CD4-positive, alpha-beta memory T cell (primary cell): ENCODE data around the gene SULF2. TPM values are rescaled to one million over a fixed set of nuclear protein-coding genes. Genes with fewer than 3 reads are reported as not detected.

ENCODE experiments used
- CTCF ChIA-PET: fragments of 350-600 bp; sonication (Branson Sonifier 250); formaldehyde crosslinking; loops from one replicate; lab custom pipeline; 2021; ENCODE audit warnings: inconsistent platforms; ENCODE audit not compliant: partially characterized antibody; lab: Charles Lee
- POLR2A ChIA-PET: fragments of 350-600 bp; sonication (Branson Sonifier 250); formaldehyde crosslinking; loops from one replicate; lab custom pipeline; 2021; ENCODE audit not compliant: partially characterized antibody; lab: Charles Lee
- DNase-seq, 5 donors: peaks; one replicate each; pipeline versions ENCODE4 v3.0.0 to v3.0.0-alpha.2; 2020 to 2022; ENCODE audit warnings: mixed read lengths in 1 of 5
- H3K27ac ChIP-seq: one replicate; pipeline ENCODE4 v1.7.0; 2013; ENCODE audit warnings: low read depth, low read length
- H3K27me3 ChIP-seq: 2 replicates; pipeline ENCODE4 v1.7.0; 2013; ENCODE audit warnings: mild to moderate bottlenecking, low read length, moderate library complexity; ENCODE audit not compliant: insufficient read depth
- H3K36me3 ChIP-seq: 2 replicates; pipeline ENCODE4 v1.7.0; 2013; ENCODE audit warnings: mild to moderate bottlenecking, low read length, moderate library complexity; ENCODE audit not compliant: insufficient read depth
- H3K4me1 ChIP-seq: 2 replicates; pipeline ENCODE4 v1.7.0; 2013; ENCODE audit warnings: mild to moderate bottlenecking, low read length, moderate library complexity; ENCODE audit not compliant: insufficient read depth
- H3K4me3 ChIP-seq, 2 donors: one replicate each; pipeline ENCODE4 v1.7.0; 2013; ENCODE audit warnings: low read length in 2 of 2, mild to moderate bottlenecking in 1 of 2
- H3K9me3 ChIP-seq, 2 donors: one replicate each; pipeline ENCODE4 v1.7.0; 2013; ENCODE audit warnings: low read length in 2 of 2, control low read depth in 1 of 2; ENCODE audit not compliant: control insufficient read depth in 1 of 2
- H3K27ac Mint-ChIP-seq, 7 donors: one replicate each; pipeline ENCODE4 v1.8.0; 2020 to 2021; ENCODE audit warnings: mixed read lengths in 7 of 7, mild to moderate bottlenecking in 6 of 7, inconsistent platforms in 3 of 7, moderate library complexity in 3 of 7
- H3K27me3 Mint-ChIP-seq, 2 donors: one replicate each; pipeline ENCODE4 v1.8.0; 2020 to 2021; ENCODE audit warnings: mixed read lengths in 2 of 2
- H3K36me3 Mint-ChIP-seq, 2 donors: one replicate each; pipeline ENCODE4 v1.8.0; 2020 to 2021; ENCODE audit warnings: mixed read lengths in 2 of 2, inconsistent platforms in 1 of 2, mild to moderate bottlenecking in 1 of 2
- H3K4me1 Mint-ChIP-seq, 4 donors: one replicate each; pipeline ENCODE4 v1.8.0; 2020 to 2021; ENCODE audit warnings: mixed read lengths in 4 of 4, mild to moderate bottlenecking in 1 of 4
- H3K4me3 Mint-ChIP-seq, 8 donors: one replicate each; pipeline ENCODE4 v1.8.0; 2020 to 2021; ENCODE audit warnings: mixed read lengths in 8 of 8, mild to moderate bottlenecking in 7 of 8, moderate library complexity in 6 of 8, inconsistent platforms in 3 of 8
- H3K9me3 Mint-ChIP-seq, 8 donors: one replicate each; pipeline ENCODE4 v1.8.0; 2020 to 2021; ENCODE audit warnings: mixed read lengths in 8 of 8, mild to moderate bottlenecking in 5 of 8, inconsistent platforms in 3 of 8, moderate library complexity in 1 of 8
- intact Hi-C: fragments of 100-400 bp; cut with micrococcal nuclease; formaldehyde crosslinking; loops from one replicate; pipeline ENCODE4 v1.15.1; 2023
- polyA plus RNA-seq, 2 donors: library from polyadenylated mRNA; unstranded; fragments of 300-500 nt; fragmentation: Illumina TruSeq; gene quantifications; one replicate each; pipeline ENCODE4 v1.2.3, GENCODE V29; 2021
- total RNA-seq, 2 experiments: library from RNA; stranded (reverse); gene quantifications; one replicate each; pipeline ENCODE4 v1.2.3, GENCODE V29; 2021

SULF2 gene
- total and polyA plus RNA-seq, 4 experiments from 2014 or later = 0.16 to 1.3 (median 0.55) TPM

DNA sequence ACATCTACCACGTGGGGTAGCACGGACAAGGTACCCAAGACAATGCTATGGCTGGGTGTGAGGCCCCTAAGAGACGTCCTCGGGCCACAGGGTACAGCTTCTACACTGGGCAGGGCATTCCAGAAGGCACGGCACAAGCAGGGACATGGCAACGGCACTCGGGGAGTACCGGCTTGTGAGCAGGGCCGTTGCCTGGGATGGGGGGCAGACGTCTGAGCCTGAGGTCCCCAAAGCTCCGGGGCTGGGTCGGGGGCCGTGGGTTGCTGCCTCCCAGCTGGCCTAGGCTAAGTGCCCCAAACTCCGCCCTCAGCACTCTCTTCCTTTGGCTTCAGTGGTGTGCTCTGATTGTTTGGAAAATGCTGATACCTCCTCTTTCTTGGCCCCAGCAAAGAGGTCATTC lies 110.6 kb downstream of the SULF2 start:
- Histone ChIP-seq H3K9me3 (no peaks in the 10 kb centered on the region), H3K4me3 (no peak overlapping the region), H3K4me1 (no peaks in the 10 kb centered on the region), H3K36me3 (no peaks in the 10 kb centered on the region), H3K27ac (no peak overlapping the region), H3K27me3 (no peaks in the 10 kb centered on the region)
- Mint-ChIP-seq H3K4me1 (peaks cover 0 to 2% (median 0%) of the 10 kb centered on the region in 4 donors), H3K4me3 (no peak overlapping the region), H3K36me3 (no peaks in the 10 kb centered on the region), H3K9me3 (peaks cover 0 to 5% (median 0%) of the 10 kb centered on the region in 8 donors), H3K27ac (no peak overlapping the region), H3K27me3 (no peaks in the 10 kb centered on the region)
- CTCF ChIA-PET = interaction anchor here (1.2 to 7.3 kb wide), 4 partner anchors 10 to 947 kb away, joined by 3 to 78 read pairs (median 4); no protein-coding TSS in a partner anchor
- POLR2A ChIA-PET = no interaction called here
- DNase-seq = no peak
- intact Hi-C loops = no loop called here

DNA sequence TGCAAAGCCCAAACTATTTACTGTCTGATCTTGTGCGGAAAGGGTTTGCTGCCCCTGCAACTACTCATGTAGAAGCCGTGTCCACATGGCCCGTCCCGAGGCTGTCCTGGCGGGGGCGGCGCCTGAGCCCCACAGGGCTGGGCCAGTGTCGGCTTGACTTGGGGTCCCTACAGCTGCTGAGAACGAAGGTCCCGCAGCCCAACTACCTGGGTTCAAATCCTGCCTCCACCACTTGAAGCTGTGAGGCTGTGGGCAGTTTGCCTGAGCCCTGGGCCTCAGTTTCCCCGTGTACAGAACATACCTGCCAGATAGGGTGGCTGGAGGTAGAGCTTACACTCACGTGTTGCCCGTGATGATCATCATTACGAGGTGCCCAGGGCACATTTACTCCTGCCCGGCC lies 111.1 kb downstream of the SULF2 start:
- ChIA-PET POLR2A (no interaction called here), CTCF (interaction anchor here (1.2 to 7.3 kb wide), 3 partner anchors 10 to 948 kb away, joined by 4 to 78 read pairs (median 5); no protein-coding TSS in a partner anchor)
- H3K9me3 ChIP-seq = no peaks in the 10 kb centered on the region
- H3K27me3 Mint-ChIP-seq = no peaks in the 10 kb centered on the region
- H3K36me3 Mint-ChIP-seq = no peaks in the 10 kb centered on the region
- peaks cover 0 to 3% (median 0%) of the 10 kb centered on the region in 8 donors for H3K9me3 Mint-ChIP-seq
- H3K4me1 Mint-ChIP-seq = peaks cover 0 to 2% (median 0%) of the 10 kb centered on the region in 4 donors
- intact Hi-C loops = no loop called here
- no peak for DNase-seq
- H3K4me3 ChIP-seq = no peak overlapping the region
- no peaks in the 10 kb centered on the region for H3K36me3 ChIP-seq
- H3K27ac Mint-ChIP-seq = no peak overlapping the region
- H3K4me1 ChIP-seq = no peaks in the 10 kb centered on the region
- H3K27ac ChIP-seq = no peak overlapping the region
- no peak overlapping the region for H3K4me3 Mint-ChIP-seq
- H3K27me3 ChIP-seq = no peaks in the 10 kb centered on the region

DNA sequence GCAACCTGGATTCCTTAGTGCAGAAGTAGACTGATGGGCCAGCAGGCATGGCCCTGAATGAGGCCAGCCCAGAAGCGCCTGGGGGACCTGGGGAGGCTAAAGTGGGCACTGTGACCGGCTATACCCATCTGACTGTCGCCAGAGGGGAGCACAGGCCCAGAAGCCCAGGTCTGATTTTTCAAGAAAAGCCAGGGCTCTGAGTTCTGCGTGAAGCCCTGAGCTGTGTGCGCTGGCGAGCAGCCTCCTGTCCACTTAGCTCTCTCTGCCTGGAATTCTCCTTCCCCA lies 111.7 kb downstream of the SULF2 start:
- no peaks in the 10 kb centered on the region for H3K36me3 Mint-ChIP-seq
- no peak for DNase-seq
- ChIA-PET POLR2A (no interaction called here), CTCF (interaction anchor here (7.3 kb wide), 1 partner anchor 948 kb away, joined by 78 read pairs; no protein-coding TSS in a partner anchor)
- Histone ChIP-seq H3K4me3 (no peak overlapping the region), H3K9me3 (no peaks in the 10 kb centered on the region), H3K4me1 (no peaks in the 10 kb centered on the region), H3K27me3 (no peaks in the 10 kb centered on the region), H3K36me3 (no peaks in the 10 kb centered on the region), H3K27ac (no peak overlapping the region)
- no peak overlapping the region for H3K27ac Mint-ChIP-seq
- no peak overlapping the region for H3K4me3 Mint-ChIP-seq
- H3K4me1 Mint-ChIP-seq = peaks cover 0 to 2% (median 0%) of the 10 kb centered on the region in 4 donors
- H3K27me3 Mint-ChIP-seq = no peaks in the 10 kb centered on the region
- intact Hi-C loops = no loop called here
- peaks cover 0 to 3% (median 0%) of the 10 kb centered on the region in 8 donors for H3K9me3 Mint-ChIP-seq

DNA sequence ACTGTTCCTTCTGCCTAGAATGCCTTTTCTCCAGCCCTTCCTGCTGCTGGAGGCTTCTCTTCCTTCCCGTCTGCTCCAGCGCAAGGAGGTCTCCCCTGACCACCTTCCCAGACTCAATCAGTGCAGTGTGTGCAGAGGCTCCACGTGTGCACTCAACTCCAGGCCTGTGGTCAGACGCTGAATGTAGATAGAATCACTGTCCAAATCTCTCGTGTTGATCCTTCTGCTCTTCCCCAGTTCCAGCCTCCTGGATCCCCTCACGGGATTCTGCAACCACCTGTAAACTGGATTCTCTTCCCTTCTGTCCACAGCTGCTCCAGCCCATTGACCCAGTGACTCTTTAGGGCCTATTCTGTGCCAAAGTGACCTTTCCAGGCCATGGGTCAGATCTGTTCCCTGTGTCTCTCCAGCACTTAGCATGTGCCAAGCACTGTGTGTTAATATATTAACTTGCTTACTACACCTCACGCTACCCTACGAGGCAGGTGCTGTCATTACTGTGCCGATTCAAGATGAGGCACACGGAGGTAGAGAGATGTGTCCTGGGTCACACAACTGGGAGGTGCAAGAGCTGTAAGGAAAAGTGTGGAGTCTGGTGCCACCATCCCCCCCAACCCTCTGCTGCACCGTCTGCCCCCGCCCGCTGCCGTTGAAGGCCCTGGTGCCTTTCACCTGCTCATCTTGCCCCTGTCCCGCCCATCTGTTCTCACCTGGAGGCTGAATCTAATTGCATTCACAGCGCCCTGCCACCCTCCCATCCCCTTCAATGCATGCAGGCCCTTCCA lies 112.2 kb downstream of the SULF2 start:
- H3K27ac Mint-ChIP-seq = no peak overlapping the region

DNA sequence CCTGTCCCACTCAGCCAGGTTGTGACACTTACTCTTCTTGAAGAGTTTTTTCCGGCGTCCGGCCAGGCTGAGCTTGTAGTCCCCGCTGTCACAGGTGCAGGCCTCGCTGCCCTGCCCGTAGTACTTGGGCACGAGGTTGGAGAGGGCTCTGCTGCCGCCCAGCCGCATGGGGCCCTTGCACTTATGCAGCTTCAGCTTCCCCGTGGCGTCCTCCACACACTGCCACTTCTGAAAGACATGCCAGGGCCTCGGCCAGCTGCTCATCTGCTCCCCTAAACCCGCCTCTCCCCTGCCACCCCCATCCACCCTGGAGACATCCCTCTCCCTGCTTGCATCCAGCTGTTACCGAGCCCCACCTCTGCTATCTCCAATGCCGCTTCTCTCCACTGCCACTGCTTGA lies 113.1 kb downstream of the SULF2 start:
- POLR2A ChIA-PET = no interaction called here
- Histone ChIP-seq H3K27ac (no peak overlapping the region), H3K9me3 (no peaks in the 10 kb centered on the region), H3K4me3 (no peak overlapping the region), H3K4me1 (no peaks in the 10 kb centered on the region), H3K36me3 (no peaks in the 10 kb centered on the region), H3K27me3 (no peaks in the 10 kb centered on the region)
- H3K36me3 Mint-ChIP-seq = no peaks in the 10 kb centered on the region
- CTCF ChIA-PET = interaction anchor here (1.5 to 2.1 kb wide), 2 partner anchors 10 to 12 kb away, joined by 4 to 6 read pairs; no protein-coding TSS in a partner anchor
- H3K4me1 Mint-ChIP-seq = no peaks in the 10 kb centered on the region
- H3K4me3 Mint-ChIP-seq = no peak overlapping the region
- H3K9me3 Mint-ChIP-seq = peaks cover 0 to 3% (median 0%) of the 10 kb centered on the region in 8 donors
- no peaks in the 10 kb centered on the region for H3K27me3 Mint-ChIP-seq
- intact Hi-C loops = no loop called here
- no peak overlapping the region for H3K27ac Mint-ChIP-seq
- no peak for DNase-seq

More for the DNA sequence above, 112.2 kb downstream of the SULF2 start:
- H3K4me3 Mint-ChIP-seq = no peak overlapping the region
- intact Hi-C loops = no loop called here
- no peak overlapping the region for H3K27ac ChIP-seq
- no peaks in the 10 kb centered on the region for H3K9me3 ChIP-seq
- H3K27me3 ChIP-seq = no peaks in the 10 kb centered on the region
- no peaks in the 10 kb centered on the region for H3K36me3 ChIP-seq
- H3K4me1 ChIP-seq = no peaks in the 10 kb centered on the region
- H3K4me1 Mint-ChIP-seq = peaks cover 0 to 2% (median 0%) of the 10 kb centered on the region in 4 donors
- H3K4me3 ChIP-seq = no peak overlapping the region
- H3K9me3 Mint-ChIP-seq = peaks cover 0 to 3% (median 0%) of the 10 kb centered on the region in 8 donors
- ChIA-PET CTCF (interaction anchor here (7.3 kb wide), 1 partner anchor 949 kb away, joined by 78 read pairs; no protein-coding TSS in a partner anchor), POLR2A (no interaction called here)
- no peaks in the 10 kb centered on the region for H3K36me3 Mint-ChIP-seq
- no peak for DNase-seq
- H3K27me3 Mint-ChIP-seq = no peaks in the 10 kb centered on the region

DNA sequence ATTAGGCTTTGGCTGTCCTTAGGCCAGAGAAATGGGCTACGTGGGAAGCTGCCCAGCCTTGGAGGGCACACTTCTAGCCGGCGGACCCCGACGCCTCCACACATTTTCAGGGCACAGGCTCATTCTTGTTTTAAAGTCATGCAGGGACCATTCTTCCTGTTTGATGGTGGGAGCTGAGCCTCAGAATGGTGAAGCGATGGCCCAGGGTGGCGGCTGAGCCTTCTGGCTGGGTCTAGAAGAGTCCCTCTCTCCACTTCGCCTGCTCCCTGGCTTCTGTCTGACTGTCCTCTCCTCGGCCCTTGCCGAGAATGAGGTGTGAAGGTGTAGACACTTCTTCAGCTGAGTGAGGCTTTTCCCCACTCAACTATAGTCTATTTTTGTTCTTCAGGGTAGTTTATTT lies 114.4 kb downstream of the SULF2 start:
- ChIA-PET POLR2A (no interaction called here), CTCF (interaction anchor here (1.3 to 2.1 kb wide), 3 partner anchors 9 to 950 kb away, joined by 4 to 6 read pairs (median 6); no protein-coding TSS in a partner anchor)
- H3K4me3 Mint-ChIP-seq = no peak overlapping the region
- peaks cover 0 to 3% (median 0%) of the 10 kb centered on the region in 8 donors for H3K9me3 Mint-ChIP-seq
- no peaks in the 10 kb centered on the region for H3K27me3 Mint-ChIP-seq
- no peaks in the 10 kb centered on the region for H3K4me1 ChIP-seq
- H3K36me3 ChIP-seq = no peaks in the 10 kb centered on the region
- H3K27me3 ChIP-seq = no peaks in the 10 kb centered on the region
- no peaks in the 10 kb centered on the region for H3K9me3 ChIP-seq
- DNase-seq = no peak
- no peak overlapping the region for H3K4me3 ChIP-seq
- intact Hi-C loops = no loop called here
- H3K27ac Mint-ChIP-seq = no peak overlapping the region
- H3K27ac ChIP-seq = no peak overlapping the region
- H3K36me3 Mint-ChIP-seq = no peaks in the 10 kb centered on the region
- no peaks in the 10 kb centered on the region for H3K4me1 Mint-ChIP-seq
